HG03039 (cell line): Measurements from ENCODE around the gene PRICKLE2.

Source experiments
- ATAC-seq: cut with Tn5 transposase; IDR thresholded peaks from one replicate; pipeline ENCODE4 v1.9.1; 2021; ENCODE audit warnings: mild to moderate bottlenecking, moderate library complexity; ENCODE audit not compliant: unreplicated experiment

Gene PRICKLE2

DNA sequence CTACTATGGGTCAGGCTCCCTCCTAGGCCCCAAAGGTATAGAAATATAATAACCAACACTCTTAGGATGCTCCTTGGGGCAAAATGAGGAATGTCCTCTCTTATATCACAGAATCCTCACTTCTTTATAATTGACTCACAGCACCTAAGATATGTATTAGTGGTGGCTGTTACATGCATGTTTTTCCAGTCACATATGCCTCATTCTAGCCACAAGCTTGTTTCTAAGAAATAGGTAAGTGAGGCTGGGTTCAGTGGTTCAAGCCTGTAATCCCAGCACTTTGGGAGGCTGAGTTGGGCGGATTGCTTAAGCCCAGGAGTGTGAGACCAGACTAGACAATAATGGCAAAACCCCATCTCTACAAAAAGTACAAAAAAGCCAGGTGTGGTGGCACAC lies 144.0 kb downstream of the PRICKLE2 start:
- ATAC-seq: no peak

DNA sequence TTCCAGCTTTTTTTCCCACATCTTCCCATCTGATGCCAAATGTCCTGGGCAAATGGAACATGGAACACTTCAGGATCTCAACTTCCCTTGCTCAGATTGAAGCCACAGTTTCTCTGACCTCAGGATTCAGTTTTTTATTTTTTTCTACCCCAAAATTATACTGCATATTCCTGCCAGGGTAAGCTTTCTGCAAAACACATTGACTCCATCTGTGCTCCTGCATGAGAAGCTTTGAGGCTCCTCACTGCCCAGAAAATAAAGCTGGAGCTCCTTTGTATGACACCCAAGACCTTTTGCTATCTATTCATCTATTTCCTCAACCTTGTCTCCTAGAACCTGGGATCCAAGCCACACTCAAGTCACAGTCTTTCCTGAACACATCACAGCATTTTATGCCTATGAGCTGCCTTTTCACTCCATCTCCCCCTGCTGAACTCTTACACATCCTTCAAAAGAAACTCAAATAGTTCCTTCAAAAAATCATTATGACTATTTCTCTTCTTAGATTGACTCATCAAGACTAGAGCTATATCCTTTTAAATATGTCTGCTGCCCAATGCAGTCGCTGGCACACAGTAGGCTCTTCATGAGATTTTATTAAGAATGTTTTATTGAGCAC lies 144.5 kb downstream of the PRICKLE2 start:
- ATAC-seq: no peak

- no peak for ATAC-seq
These were observed 145.7 kb downstream of the PRICKLE2 start for GRCh38 chr3:64079369-64080150.

DNA sequence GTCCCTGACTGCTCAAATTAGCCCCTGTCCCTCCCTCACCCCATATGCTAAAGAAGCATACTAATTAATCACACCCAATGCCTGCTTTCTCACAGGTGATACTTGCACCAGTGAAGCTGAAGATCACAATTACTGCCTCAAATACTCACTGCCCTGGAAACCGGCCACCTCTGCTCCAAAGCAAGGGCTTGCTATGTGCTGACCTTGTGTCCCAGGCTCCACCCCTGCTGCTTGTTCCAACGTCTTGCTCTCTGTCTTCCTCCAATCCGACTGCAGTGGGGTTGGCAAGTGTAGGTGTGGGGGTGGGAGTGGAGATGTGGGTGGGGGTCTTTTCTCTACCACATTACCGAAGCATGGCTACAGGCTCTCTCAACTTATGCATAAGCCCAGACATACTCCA lies 146.3 kb downstream of the PRICKLE2 start:
- no peak for ATAC-seq

DNA sequence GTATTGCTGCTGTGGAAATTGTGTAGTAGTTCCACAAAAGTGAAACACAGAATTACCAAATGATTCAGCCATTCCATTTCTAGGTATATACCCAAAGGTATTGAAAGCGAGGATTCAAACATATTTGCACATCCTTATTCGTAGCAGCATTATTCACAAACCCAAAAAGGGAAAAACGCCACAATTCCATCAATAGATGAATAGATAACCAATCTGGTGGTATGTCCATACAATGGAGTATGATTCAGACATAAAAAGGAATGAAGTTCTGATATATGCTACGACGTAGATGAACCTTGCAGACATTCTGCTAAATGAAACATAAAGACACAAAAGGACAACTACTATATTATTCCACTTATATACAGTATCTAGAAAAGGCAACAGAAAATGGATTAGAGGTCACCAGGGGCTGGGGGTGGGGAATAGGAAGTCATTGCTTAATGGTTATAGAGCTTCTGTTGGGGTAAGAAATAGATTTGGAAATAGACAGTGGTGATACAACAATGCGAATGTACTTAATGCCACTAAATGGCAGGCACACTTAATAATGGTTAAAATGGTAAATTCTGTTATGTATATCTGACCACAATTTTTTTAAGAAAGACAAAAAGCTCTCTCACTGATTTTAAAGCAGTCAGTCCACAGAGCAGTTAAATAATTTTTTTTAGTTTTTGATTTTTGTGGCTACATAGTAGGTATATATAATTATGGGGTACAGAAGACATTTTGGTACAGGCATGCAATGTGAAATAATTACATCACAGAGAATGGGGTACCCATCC lies 150.2 kb downstream of the PRICKLE2 start:
- no peak for ATAC-seq

- ATAC-seq: no peak
These were observed 151.2 kb downstream of the PRICKLE2 start for GRCh38 chr3:64074060-64074459.

- ATAC-seq: no peak
These were observed 152.0 kb downstream of the PRICKLE2 start for GRCh38 chr3:64073158-64073761.

DNA sequence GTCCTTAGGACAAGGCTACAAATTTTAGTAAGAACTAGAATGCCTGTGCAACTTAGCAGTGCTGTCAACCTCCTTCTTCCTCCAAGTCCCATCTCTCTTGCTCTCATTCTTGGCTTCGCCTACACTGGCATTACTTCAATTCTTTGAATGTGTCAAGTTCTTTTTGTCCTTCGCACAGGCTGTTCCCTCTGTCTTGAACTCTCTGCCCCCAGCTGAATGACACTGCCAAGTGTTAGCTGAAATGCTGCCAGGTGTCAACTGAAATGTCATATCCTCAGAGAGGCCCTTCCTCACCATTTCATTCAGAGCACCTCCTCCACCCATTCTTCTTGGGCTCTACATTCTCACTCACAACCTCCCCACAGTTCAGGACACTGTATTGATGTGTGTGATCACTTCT lies 153.1 kb downstream of the PRICKLE2 start:
- ATAC-seq: no peak

- ATAC-seq: no peak
These were observed 154.6 kb downstream of the PRICKLE2 start for GRCh38 chr3:64070704-64071103.

DNA sequence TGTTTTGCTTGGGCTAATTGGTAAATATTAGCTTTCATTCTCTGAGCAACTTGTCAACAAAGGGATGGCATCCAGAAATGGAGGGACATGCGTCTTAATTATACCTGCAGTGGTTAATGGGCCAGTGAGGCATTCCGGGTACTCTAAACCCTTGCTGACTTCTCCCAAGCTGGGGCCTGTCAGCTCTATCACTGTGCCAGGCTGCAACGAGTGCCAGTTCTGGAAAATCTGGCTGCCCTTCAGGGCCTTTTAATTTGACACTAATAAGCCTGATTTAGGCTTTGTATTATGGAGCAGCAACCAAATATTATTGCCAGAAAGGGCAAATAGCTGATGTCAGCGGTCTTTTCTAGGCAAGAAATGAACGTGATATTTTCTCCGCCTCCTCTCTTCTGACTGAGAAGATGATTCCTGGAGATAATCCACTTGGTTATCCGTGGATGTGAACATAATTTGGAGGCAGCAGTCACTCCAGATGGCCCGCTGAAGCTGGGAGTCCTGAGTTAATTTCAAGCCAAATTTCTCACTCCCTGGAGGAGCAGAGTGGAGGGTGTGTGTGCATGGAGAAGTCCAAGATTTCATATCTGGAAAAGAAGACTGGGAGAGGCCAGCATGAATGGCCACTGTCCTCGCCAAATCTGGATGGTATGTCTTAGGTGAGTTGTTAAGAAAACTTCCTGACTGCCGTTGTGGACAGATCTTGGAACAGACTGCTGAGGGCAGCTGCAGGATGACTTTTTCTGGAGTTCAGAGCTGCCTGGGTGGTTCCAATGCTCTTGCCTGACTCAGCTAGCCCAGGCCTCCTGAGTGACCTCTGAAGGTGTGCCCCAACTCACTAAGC lies 157.5 kb downstream of the PRICKLE2 start:
- ATAC-seq: no peak

DNA sequence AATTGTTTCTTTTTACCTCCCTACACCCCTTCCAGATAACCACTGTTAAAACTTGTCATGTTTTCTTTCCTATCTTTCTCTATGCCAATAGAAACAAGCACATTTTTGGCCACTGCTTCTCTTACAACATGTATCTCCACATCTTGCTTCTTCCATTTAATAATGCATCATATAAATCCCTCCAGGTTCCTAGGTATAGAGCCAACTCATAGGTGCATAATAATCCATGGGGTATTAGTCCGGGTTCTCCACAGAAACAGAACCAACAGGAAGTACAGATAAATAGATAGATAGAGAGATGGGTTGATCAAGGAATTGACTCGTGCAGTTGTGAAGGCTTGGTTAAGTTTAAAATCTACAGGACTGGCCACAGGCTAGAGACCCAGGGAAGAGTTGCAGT lies 160.5 kb downstream of the PRICKLE2 start:
- ATAC-seq: no peak

DNA sequence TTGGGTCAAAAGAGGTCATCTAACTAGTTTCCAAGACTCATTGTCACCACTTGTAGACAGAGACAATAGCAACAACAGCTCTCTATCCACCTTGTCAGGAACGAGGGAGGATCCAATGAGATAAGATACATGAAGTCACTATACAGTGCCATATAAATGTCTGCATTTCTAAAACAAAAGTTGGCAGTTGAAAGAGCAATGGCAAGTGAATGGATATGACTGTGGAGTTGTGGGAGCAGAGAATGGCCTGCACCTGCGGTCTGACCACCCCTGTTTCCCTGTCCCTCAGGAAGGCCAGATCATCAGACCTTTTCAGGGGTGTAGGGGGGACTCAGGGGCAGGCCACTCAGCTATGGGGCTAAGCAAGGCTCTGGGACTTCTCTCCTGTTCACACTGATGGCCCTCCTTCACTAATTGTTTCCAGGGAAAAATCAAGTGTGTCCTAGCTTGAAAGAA lies 161.3 kb downstream of the PRICKLE2 start:
- ATAC-seq: no peak

DNA sequence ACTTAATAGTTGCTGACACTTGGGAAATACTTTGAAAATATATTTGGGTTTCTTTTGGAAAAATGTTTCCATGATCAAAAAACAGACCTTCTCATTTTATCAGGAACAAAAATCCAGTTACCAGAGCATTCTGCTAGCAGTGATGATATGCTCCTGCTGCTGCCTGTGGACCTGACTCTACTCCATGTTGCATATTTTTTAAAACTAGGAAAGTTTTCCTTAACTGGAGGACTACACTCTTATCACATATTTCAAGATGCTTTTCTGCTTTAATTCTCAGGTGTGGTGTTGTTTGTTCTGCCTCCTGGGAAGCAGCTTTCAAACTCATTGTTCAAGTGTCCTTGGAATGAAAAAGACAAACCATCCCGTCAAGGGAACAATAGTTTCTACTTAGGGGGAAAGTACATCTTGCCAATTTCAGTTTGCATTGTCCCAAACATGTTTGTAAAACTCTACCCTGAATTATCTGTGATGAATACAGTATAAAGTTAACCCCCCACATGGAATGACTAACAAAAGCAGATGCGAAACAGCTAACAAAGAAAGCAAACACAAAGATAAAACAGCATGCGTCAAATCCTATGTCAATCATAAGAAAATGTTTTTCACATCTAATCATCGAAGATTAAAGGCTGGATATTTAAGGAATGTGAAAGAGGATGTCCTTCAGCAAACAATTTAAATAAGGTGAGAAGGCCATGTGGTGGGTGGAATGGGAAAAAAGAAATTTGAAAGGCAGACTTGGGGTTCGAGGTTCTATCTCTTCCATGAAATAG lies 161.9 kb downstream of the PRICKLE2 start:
- ATAC-seq: no peak

DNA sequence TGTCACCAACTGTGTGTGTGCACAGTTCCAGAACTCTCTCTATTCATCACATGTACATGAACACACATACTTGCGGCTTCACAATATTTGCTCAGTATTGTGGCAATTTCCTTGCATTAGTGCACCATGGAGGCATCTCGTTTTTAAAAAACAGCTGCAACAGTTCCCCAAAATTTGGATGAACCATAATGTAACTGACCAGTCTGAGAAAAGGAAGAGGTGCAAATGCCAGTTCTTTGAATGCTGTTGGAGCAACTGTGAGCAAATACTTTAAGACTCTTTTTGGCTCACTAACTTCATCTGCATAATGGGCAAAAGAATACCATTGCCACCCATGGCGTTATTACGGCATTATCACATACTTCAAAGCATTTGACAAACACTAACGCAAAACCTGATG lies 163.6 kb downstream of the PRICKLE2 start:
- ATAC-seq: no peak

DNA sequence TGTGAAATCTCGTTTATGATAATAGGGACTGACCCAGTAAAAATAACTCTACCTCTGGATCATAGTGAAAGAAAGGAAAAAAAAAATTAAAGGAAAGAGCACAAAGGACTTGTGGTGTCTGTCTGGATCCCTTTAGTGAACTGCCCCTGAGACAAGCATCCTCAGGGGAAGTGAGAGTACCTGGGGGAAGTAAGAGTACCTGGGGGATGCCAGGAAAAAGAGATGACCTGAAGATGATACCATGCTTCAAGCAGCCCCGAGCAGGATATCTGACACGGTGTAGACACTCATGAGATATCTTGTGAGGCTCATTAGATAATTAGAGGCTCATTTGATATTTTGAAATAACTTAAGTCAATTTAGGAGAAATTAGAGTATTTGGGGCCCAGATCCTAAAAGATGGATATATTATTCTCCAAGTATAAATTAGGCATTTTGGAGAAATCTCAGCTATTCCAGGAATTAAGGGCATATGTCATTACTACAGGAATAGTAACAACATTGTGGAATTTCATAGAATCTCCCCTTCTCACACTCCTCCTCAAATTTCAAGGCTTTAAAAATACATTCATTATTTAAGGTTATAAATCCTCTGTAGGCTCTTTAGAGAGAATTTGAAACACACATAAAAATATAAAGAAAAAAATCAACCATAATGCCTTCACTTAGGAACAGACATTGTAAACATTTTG lies 165.6 kb downstream of the PRICKLE2 start:
- ATAC-seq: no peak

DNA sequence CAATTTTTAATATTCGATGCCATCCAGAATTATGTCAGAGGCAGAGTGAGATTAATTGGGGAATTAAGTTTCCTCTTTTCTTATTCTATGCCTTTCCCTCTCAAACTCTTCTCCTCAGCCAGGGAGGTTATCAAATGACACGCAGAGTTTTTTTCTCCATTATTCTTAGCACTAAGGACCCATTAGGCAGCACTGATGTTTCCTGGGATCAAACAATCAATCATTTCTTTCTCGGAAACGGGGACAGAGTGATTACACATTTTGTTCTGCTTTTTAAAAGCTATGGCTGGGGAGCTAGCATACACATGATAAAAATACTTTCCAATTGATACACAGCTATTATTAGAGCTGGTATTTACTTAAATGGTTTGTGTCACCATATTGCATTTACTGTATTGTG lies 166.7 kb downstream of the PRICKLE2 start:
- ATAC-seq: no peak

- ATAC-seq: no peak
These were observed 168.0 kb downstream of the PRICKLE2 start for GRCh38 chr3:64057231-64057630.

GRCh38 chr3:64056606-64057180 lies 168.6 kb downstream of the PRICKLE2 start:
- ATAC-seq: no peak

GRCh38 chr3:64055076-64055475 lies 170.2 kb downstream of the PRICKLE2 start:
- no peak for ATAC-seq
